Small intestine (tissue), 7 donors: ENCODE results near the gene ARFGAP1. TPM values are rescaled to one million over a fixed set of nuclear protein-coding genes. Genes with fewer than 3 reads are reported as not detected.

ENCODE experiments used
- DNase-seq, 2 donors: peaks; one replicate each; pipeline versions ENCODE4 v3.0.0 to v3.0.0-alpha.2; 2013
- FAIRE-seq: peaks from 2 replicates; lab custom pipeline; 2012; peaks lifted over from hg19 to GRCh38; lab: Jason Lieb, UNC
- H3K27ac ChIP-seq, 3 donors: one replicate each; pipeline ENCODE4 v1.5.1; 2013; ENCODE audit warnings: low read length in 2 of 3, mild to moderate bottlenecking in 2 of 3, control low read depth in 1 of 3, inconsistent platforms in 1 of 3, low read depth in 1 of 3, moderate library complexity in 1 of 3
- H3K27me3 ChIP-seq, 3 donors: one replicate each; pipeline ENCODE4 v1.6.1; 2013; ENCODE audit warnings: low read length in 3 of 3, inconsistent platforms in 1 of 3; ENCODE audit not compliant: control insufficient read depth in 3 of 3, insufficient read depth in 3 of 3
- H3K36me3 ChIP-seq, 3 donors: one replicate each; pipeline ENCODE4 v1.6.1; 2013; ENCODE audit warnings: low read length in 3 of 3, inconsistent platforms in 1 of 3, low read depth in 1 of 3, mild to moderate bottlenecking in 1 of 3, moderate library complexity in 1 of 3; ENCODE audit not compliant: control insufficient read depth in 3 of 3, insufficient read depth in 2 of 3
- H3K4me1 ChIP-seq, 3 donors: one replicate each; pipeline ENCODE4 v1.6.1; 2013; ENCODE audit warnings: low read length in 2 of 3, inconsistent platforms in 1 of 3, low read depth in 1 of 3, mild to moderate bottlenecking in 1 of 3, moderate library complexity in 1 of 3; ENCODE audit not compliant: control insufficient read depth in 3 of 3, insufficient read depth in 2 of 3
- H3K4me3 ChIP-seq, 3 donors: one replicate each; pipeline ENCODE4 v1.5.1; 2013; ENCODE audit warnings: low read length in 3 of 3, control low read depth in 1 of 3, inconsistent platforms in 1 of 3, low read depth in 1 of 3, mild to moderate bottlenecking in 1 of 3, moderate library complexity in 1 of 3
- H3K9me3 ChIP-seq, 2 donors: one replicate each; pipeline ENCODE4 v1.6.1; 2013; ENCODE audit warnings: low read depth in 1 of 2, low read length in 1 of 2; ENCODE audit not compliant: control insufficient read depth in 2 of 2, insufficient read depth in 1 of 2
- WGBS, 3 donors: extraction: QIAGEN DNeasy Blood & Tissue Kit; methylation state at CpG; one replicate each; pipeline ENCODE4 v1.1.7; 2013; 5-methylcytosine and 5-hydroxymethylcytosine counted together
- polyA plus RNA-seq, 4 donors: library from polyadenylated mRNA; stranded (reverse) in 3 of 4; unstranded in 1 of 4; fragments of 200-250 nt in 3 of 4; fragments of 120-200 nt in 1 of 4; gene quantifications; one replicate each; pipeline versions ENCODE4 v1.2.1 to v1.2.3, GENCODE V29; 2013
- donor health status: healthy with polysubstance abuse.
- donor health status: control.
- donor health status: control.
- donor health status: Bipolar disorder and iron deficiency.
- donor health status: healthy.

The ARFGAP1 gene
- polyA plus RNA-seq, 4 donors, result 70.9 to 117 (median 80.3) TPM

DNA sequence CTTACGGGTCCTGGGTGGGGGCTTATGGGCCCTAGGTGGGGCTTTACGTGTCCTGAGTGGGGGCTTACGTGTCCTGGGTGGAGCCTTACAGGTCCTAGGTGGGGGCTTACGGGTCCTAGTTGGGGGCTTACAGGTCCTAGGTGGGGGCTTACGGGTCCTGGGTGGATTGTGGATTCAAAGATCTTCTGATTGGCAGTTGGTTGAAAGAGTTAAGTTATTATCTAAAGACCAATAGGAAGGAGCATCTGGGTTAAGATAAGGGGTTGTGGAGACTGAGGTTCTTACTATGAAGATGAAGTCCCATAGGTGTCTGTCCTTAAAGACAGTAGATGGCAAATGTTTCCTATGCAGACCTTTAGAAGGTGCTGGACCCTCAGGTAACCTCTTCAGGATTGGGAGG is 45.4 kb upstream of the ARFGAP1 start:
- no peaks in the 10 kb centered on the region for H3K36me3 ChIP-seq
- WGBS, 3 donors, result 75 to 89% (median 83%) methylated on average over 5 of the region's 5 CpGs
- FAIRE-seq (no peak), DNase-seq (no peak)
- H3K4me3 ChIP-seq, result no peak overlapping the region
- no peak overlapping the region for H3K27ac ChIP-seq
- H3K4me1 ChIP-seq, result no peaks in the 10 kb centered on the region
- H3K9me3 ChIP-seq, result no peaks in the 10 kb centered on the region
- H3K27me3 ChIP-seq, result peaks cover 0 to 27% (median 0%) of the 10 kb centered on the region in 3 donors

DNA sequence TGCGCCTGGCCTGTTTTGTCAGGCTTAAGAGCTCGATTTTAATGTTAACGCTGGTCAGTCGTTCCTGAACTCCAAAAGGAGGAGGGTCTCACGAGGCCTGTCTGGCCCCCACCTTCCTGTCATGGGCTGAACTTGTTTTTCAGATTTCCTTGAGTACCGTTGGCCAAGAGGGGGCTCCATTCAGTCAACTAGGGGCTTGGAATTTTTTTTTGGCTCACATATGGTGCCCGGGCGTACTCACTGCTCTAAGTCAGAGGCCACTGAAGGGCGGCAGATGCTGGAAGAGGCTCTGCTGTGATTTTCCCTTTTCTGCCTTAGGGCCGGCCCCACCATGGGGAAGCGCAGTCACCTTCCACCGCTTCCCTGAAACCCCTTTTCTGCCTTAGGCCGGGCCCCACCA is 43.8 kb upstream of the ARFGAP1 start:
- WGBS, 3 donors, result 57 to 63% (median 59%) methylated on average over 13 of the region's 13 CpGs
- Histone ChIP-seq H3K36me3 (no peaks in the 10 kb centered on the region), H3K27me3 (peaks cover 0 to 34% (median 4%) of the 10 kb centered on the region in 3 donors), H3K9me3 (no peaks in the 10 kb centered on the region), H3K27ac (no peak overlapping the region), H3K4me3 (no peak overlapping the region), H3K4me1 (no peaks in the 10 kb centered on the region)
- FAIRE-seq (no peak), DNase-seq (no peak)

DNA sequence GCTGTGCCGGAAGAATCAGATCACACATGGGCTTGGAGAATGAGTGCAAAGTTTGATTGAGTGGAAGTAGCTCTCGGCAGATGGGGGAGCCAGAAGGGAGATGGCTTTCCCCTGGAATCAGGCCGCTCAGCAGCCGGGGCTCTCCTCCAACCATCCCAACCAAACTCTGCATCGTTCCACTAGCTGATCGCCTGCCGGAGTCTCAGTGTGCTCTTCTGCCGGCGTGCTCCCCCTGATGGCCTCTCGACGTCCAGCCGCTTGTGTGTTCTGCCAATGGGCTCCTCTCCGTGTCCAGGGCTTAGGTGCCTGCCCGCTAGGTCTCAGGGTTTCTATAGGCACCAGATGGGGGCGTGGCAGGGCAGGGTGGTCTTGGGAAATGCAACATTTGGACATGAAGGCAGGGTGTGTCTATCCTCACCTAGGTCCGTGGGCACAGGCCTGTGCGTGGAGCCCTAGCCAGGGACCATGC is 41.8 kb upstream of the ARFGAP1 start:
- no peaks in the 10 kb centered on the region for H3K36me3 ChIP-seq
- H3K27ac ChIP-seq, result no peak overlapping the region
- H3K4me1 ChIP-seq, result peaks cover 0 to 4% (median 0%) of the 10 kb centered on the region in 3 donors
- peaks cover 0 to 34% (median 4%) of the 10 kb centered on the region in 3 donors for H3K27me3 ChIP-seq
- no peak overlapping the region for H3K4me3 ChIP-seq
- 8 to 14% (median 10%) methylated on average over 17 of the region's 17 CpGs for WGBS, 3 donors
- DNase-seq (peak; percentile 43 to 63), FAIRE-seq (no peak)
- H3K9me3 ChIP-seq, result no peaks in the 10 kb centered on the region

DNA sequence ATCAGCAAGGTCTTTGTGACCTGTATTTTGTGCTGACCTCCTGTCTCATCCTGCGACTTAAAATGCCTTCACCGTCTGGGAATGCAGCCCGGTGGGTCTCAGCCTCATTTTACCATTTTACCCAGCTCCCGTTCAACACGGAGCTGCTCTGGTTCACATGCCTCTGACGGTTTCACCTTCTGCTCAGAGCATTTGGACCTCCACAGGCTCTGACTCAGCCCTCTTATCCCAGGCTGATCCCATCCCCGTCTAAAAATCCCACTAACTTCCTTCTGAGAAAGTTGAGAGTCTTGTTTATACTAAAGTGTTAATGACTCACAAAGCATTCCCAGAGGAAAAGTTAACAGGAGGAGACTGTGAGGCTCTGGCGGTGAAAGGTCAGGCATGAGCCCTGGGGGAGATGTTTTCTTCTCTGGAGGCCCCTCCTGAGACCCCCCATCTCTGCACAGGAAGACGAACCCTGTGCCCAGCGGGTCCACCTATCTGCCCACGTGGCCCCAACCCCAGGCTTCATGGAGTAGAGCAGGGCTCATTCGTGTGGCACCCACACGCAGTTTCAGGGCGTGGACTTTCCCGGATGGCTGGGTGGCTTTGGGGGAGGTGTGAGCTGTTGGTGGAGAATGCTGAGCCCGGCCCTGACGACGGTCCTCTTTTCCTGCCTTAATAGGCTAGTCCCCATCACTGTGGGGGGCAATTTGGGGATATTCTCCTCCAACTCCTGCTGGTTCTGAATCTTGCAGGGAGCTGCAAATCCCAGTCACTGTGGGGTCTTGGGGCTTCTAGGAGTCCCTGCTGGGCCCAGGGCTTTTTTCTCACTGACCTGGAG is 40.2 kb upstream of the ARFGAP1 start:
- peaks cover 0 to 4% (median 0%) of the 10 kb centered on the region in 3 donors for H3K4me1 ChIP-seq
- WGBS, 3 donors, result 27 to 39% (median 34%) methylated on average over 18 of the region's 18 CpGs
- no peaks in the 10 kb centered on the region for H3K9me3 ChIP-seq
- no peaks in the 10 kb centered on the region for H3K36me3 ChIP-seq
- FAIRE-seq (no peak), DNase-seq (no peak)
- H3K4me3 ChIP-seq, result no peak overlapping the region
- peak overlapping the region in 1 of 3 donors; percentile 46 for H3K27ac ChIP-seq
- H3K27me3 ChIP-seq, result peaks cover 0 to 34% (median 4%) of the 10 kb centered on the region in 3 donors

DNA sequence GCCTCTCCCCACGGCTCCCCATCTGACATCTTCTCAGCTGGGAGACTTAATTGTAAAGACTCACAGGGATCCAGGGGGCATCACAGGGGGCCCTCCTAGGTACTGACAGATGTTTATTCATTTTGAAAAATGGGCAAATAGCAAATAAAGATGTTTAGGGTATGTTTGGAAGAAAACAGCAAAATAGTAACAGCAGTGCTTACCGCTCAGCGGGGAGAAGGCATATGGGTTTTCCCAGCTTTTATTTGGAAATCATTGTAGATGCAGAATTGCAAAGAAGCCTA is 39.6 kb upstream of the ARFGAP1 start:
- peaks cover 0 to 34% (median 4%) of the 10 kb centered on the region in 3 donors for H3K27me3 ChIP-seq
- no peak for FAIRE-seq
- no peaks in the 10 kb centered on the region for H3K36me3 ChIP-seq
- no peak overlapping the region for H3K27ac ChIP-seq
- no peaks in the 10 kb centered on the region for H3K9me3 ChIP-seq
- no peak overlapping the region for H3K4me3 ChIP-seq
- no peak for DNase-seq
- WGBS, 3 donors, result 64 to 89% (median 70%) methylated on average over 3 of the region's 3 CpGs
- peaks cover 0 to 4% (median 0%) of the 10 kb centered on the region in 3 donors for H3K4me1 ChIP-seq

DNA sequence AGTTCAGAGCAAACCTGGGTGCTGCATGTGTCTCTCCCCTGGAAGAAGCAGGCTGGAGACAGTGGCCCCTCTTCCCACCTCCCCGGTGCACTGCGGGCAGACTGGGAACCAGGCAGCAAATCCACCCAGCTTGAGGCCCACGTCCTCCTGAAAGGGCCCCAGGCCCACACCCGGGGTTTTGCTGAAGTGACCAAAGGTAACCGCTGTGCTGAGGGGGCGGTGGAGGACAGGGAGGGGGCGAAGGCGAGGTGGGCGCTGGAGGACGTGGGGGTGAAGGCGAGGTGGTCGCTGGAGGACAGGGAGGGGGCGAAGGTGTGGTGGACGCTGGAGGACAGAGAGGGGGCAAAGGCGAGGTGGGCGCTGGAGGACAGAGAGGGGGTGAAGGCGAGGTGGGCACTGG is 38.7 kb upstream of the ARFGAP1 start:
- no peak for DNase-seq
- 81 to 88% (median 83%) methylated on average over 16 to 17 of the region's 17 CpGs for WGBS, 3 donors
- H3K4me1 ChIP-seq, result peaks cover 0 to 4% (median 0%) of the 10 kb centered on the region in 3 donors
- H3K27me3 ChIP-seq, result peaks cover 0 to 30% (median 4%) of the 10 kb centered on the region in 3 donors
- H3K4me3 ChIP-seq, result no peak overlapping the region
- FAIRE-seq, result no peak
- no peaks in the 10 kb centered on the region for H3K36me3 ChIP-seq
- H3K27ac ChIP-seq, result no peak overlapping the region
- no peaks in the 10 kb centered on the region for H3K9me3 ChIP-seq

DNA sequence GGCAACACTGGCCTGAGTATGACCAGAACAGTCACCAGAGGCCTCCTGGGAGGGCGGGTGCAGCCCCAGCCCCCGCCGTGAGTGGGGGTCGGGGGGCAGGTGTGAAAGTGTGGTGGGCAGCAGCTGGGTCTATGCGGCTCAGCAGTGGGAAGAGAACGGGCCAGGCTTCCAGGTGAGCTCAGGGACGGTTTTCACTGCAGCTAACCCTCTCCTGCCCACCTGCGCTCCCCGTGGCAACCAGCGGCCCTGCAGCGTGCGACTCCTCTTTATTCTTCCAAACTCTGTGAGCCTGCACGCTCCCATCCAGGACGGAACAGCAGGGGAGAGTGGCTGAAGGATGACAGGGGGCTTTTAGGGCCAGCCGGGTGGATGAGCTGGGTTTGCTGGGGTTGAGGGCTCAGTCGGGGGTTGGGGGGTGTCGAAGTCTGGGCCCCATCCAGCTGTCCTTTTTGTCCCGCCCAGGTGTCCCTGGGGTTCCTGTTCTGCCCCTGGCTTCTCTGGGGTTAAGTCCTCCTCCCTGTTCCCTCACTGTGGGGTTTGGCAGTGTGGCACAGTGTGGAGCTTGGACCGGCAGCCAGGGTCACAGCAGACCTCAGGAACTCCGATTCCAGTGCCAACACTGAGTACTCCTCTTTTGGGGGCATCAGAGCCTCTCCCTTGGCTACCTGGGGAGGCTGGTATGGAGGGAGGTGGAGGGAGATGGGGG is 37.8 kb upstream of the ARFGAP1 start:
- 9 to 22% (median 15%) methylated on average over 20 of the region's 20 CpGs for WGBS, 3 donors
- H3K27me3 ChIP-seq, result peaks cover 0 to 23% (median 4%) of the 10 kb centered on the region in 3 donors

DNA sequence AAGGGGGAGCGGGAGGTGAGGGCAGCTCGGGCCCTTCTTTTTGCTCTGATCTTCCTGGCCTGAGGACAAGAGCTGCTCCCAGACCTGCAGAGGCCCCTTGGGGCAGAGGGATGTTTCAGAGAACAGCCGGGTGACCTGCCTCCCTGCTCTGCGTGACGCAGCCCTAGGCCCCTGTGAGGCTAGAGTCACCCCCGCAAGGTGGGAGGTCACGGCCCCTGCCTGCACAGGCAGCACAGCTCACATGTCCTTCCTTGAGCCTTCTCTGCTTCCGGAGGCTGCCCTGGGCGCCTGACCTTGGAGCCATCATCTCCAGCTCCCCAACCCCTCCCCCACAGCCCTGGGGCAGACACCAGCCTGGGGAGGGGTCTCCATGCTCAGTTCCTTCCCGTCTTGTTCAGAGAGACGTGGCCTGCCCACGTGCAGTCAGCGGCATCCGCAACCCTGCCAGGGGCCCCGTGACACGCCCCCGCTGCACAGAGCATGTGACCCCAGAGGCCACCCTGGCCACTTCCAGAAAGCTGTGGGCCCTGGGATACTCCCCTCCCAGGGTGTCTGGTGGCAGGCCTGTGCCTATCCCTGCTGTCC is 37.1 kb upstream of the ARFGAP1 start, which contains the start of gene BIRC7:
TSS of gene BIRC7 (plus strand) at position 507 of the 585 bp plus-strand sequence. CDS start 192 bp downstream, outside the sequence.
- Histone ChIP-seq H3K4me3 (no peak within 1 kb of the TSS), H3K4me1 (peaks cover 0 to 4% (median 0%) of the 10 kb centered on the region in 3 donors), H3K27ac (no peak within 1 kb of the TSS), H3K9me3 (no peaks in the 10 kb centered on the region), H3K36me3 (no peaks in the 10 kb centered on the region), H3K27me3 (peaks cover 0 to 17% (median 4%) of the 10 kb centered on the region in 3 donors)
- no peak for FAIRE-seq
- 27 to 41% (median 30%) methylated on average over 17 of the region's 17 CpGs for WGBS, 3 donors
- DNase-seq, result peak in 1 of 2 donors; percentile 72

More for the DNA sequence above, 37.8 kb upstream of the ARFGAP1 start:
- FAIRE-seq (no peak), DNase-seq (peak; percentile 13 to 55)
- Histone ChIP-seq H3K4me3 (no peak overlapping the region), H3K4me1 (peaks cover 0 to 4% (median 0%) of the 10 kb centered on the region in 3 donors), H3K27ac (no peak overlapping the region), H3K36me3 (no peaks in the 10 kb centered on the region), H3K9me3 (no peaks in the 10 kb centered on the region)
